Amygdala (tissue), 56 donors: ENCODE results near the gene GRID2.
A peak's percentile ranks its signal among the peaks of the same experiment; 100 is the strongest.
"Not testable (repeated sequence)": the region's sequence is repeated elsewhere in the genome, so short reads cannot be mapped to it uniquely, and the experiment has no call there.

Experiments used
- DNase-seq, 56 donors: peaks; one replicate each; lab custom pipeline; 2025; lab: John Stamatoyannopoulos, UW

The GRID2 gene

GRCh38 chr4:92303621-92304027, at the start of gene GRID2:
Gene GRID2, plus strand, starts transcription at chr4:92303966.
- DNase-seq: peak in 51 of 56 donors; percentile 7 to 75 (median 43)

- no peak for DNase-seq
Measured at GRCh38 chr4:92253986-92254671, 49.6 kb upstream of the GRID2 start.

- DNase-seq: no peak
Measured at GRCh38 chr4:92254767-92255442, 48.9 kb upstream of the GRID2 start.

GRCh38 chr4:92255920-92256244, 47.9 kb upstream of the GRID2 start:
- DNase-seq: no peak

- no peak for DNase-seq
Measured at GRCh38 chr4:92257931-92258857, 45.6 kb upstream of the GRID2 start.

- no peak for DNase-seq
Measured at GRCh38 chr4:92261256-92261655, 42.5 kb upstream of the GRID2 start.

GRCh38 chr4:92262371-92262770, 41.4 kb upstream of the GRID2 start:
- DNase-seq: no peak

- no peak for DNase-seq
Measured at GRCh38 chr4:92263010-92263409, 40.8 kb upstream of the GRID2 start.

GRCh38 chr4:92263575-92263974, 40.2 kb upstream of the GRID2 start:
- DNase-seq: no peak

GRCh38 chr4:92264163-92264562, 39.6 kb upstream of the GRID2 start:
- DNase-seq: no peak

GRCh38 chr4:92265021-92265420, 38.7 kb upstream of the GRID2 start:
- DNase-seq: no peak

- DNase-seq: no peak
Measured at GRCh38 chr4:92265798-92266197, 38.0 kb upstream of the GRID2 start.

- no peak for DNase-seq
Measured at GRCh38 chr4:92266521-92266920, 37.2 kb upstream of the GRID2 start.

GRCh38 chr4:92268642-92269041, 35.1 kb upstream of the GRID2 start:
- no peak for DNase-seq

GRCh38 chr4:92270908-92271307, 32.9 kb upstream of the GRID2 start:
- DNase-seq: no peak

- not testable (repeated sequence) for DNase-seq
Measured at GRCh38 chr4:92271551-92271950, 32.2 kb upstream of the GRID2 start.

- not testable (repeated sequence) for DNase-seq
Measured at GRCh38 chr4:92277057-92277881, 26.5 kb upstream of the GRID2 start.

GRCh38 chr4:92279296-92279695, 24.5 kb upstream of the GRID2 start:
- no peak for DNase-seq

GRCh38 chr4:92299152-92299551, 4.6 kb upstream of the GRID2 start:
- no peak for DNase-seq

GRCh38 chr4:92304121-92304520, 355 bp downstream of the GRID2 start:
- DNase-seq: peak in 14 of 56 donors; percentile 3 to 63 (median 23)
